K562 (cell line): ENCODE data around the gene GPR108. TPM values are rescaled to one million over a fixed set of nuclear protein-coding genes. Genes with fewer than 3 reads are reported as not detected.

ENCODE experiments used
- ELF1 ChIP-seq: fragments of 200-800 bp; sonication (Bioruptor generic); IDR thresholded peaks from 2 replicates; pipeline ENCODE4 v1.6.1; 2016; ENCODE audit warnings: missing genetic modification characterization, missing compliant biosample characterization
- ELF2 ChIP-seq: fragments of 250-450 bp; sonication (Bioruptor Pico); IDR thresholded peaks from 2 replicates; pipeline ENCODE4 v1.5.0; 2021; ENCODE audit warnings: mild to moderate bottlenecking
- ERF ChIP-seq: fragments of 450-650 bp; formaldehyde crosslinking; IDR thresholded peaks from 2 replicates; pipeline ENCODE4 v1.4.0; 2020; ENCODE audit warnings: mild to moderate bottlenecking, mixed read lengths
- GABPB1 ChIP-seq: sonication (generic); formaldehyde crosslinking; IDR thresholded peaks from 2 replicates; pipeline ENCODE4 v1.8.0; 2022; ENCODE audit warnings: mild to moderate bottlenecking, missing genetic modification reagents
- HMG20A ChIP-seq: fragments of 450-650 bp; formaldehyde crosslinking; conservative IDR thresholded peaks from 2 replicates; pipeline ENCODE4 v1.4.0; 2020; ENCODE audit warnings: mild to moderate bottlenecking, mixed read lengths
- MTA1 ChIP-seq: fragments of 450-650 bp; IDR thresholded peaks from 2 replicates; pipeline ENCODE4 v1.6.1; 2017; ENCODE audit warnings: borderline replicate concordance
- MXI1 ChIP-seq: IDR thresholded peaks from 2 replicates; pipeline ENCODE4 v1.6.1; 2011; ENCODE audit warnings: low read depth, mild to moderate bottlenecking, improper control_type of control experiment, low read length
- RFX1 ChIP-seq: fragments of 450-650 bp; IDR thresholded peaks from 2 replicates; pipeline ENCODE4 v1.6.1; 2016; ENCODE audit warnings: mild to moderate bottlenecking, moderate library complexity
- SIRT6 ChIP-seq: IDR thresholded peaks from one replicate; pipeline ENCODE4 v1.6.1; 2012; ENCODE audit warnings: low read depth, mild to moderate bottlenecking, control low read depth, inconsistent platforms, low read length, moderate library complexity
- SMAD4 ChIP-seq: fragments of 250-450 bp; sonication (Bioruptor Pico); conservative IDR thresholded peaks from 2 replicates; pipeline ENCODE4 v1.8.0; 2021; ENCODE audit warnings: inconsistent platforms, mild to moderate bottlenecking, moderate library complexity
- SMARCE1 ChIP-seq: fragments of 450-650 bp; IDR thresholded peaks from 2 replicates; pipeline ENCODE4 v1.7.1; 2016; ENCODE audit warnings: mild to moderate bottlenecking
- ZNF184 ChIP-seq: sonication (generic); formaldehyde crosslinking; IDR thresholded peaks from 2 replicates; pipeline ENCODE4 v1.5.0; 2020; ENCODE audit warnings: missing genetic modification reagents
- ZNF507 ChIP-seq: conservative IDR thresholded peaks from 2 replicates; pipeline ENCODE4 v1.6.1; 2017; ENCODE audit warnings: missing genetic modification characterization, missing compliant biosample characterization
- polyA plus RNA-seq, 8 experiments: library from polyadenylated mRNA; depleted of rRNA in 4 of 8; stranded (reverse) in 5 of 8; unstranded in 3 of 8; fragments of >200 nt; fragmentation: Nextera tagmentation in 2 of 8; fragmentation: Illumina TruSeq in 1 of 8; extraction: Ambion mirVana in 2 of 8; extraction: Trizol in 1 of 8; gene quantifications; 2 replicates each; pipeline versions ENCODE4 v1.2.1 to v1.2.3, GENCODE V29; 2011 to 2014; ENCODE audit warnings: inconsistent platforms in 1 of 8, missing spikeins in 1 of 8
- total RNA-seq, 7 experiments: library from RNA; depleted of rRNA in 6 of 7; stranded (reverse); fragments of >200 nt in 6 of 7; fragmentation: Illumina TruSeq in 2 of 7; extraction: Trizol in 2 of 7; gene quantifications; 2 replicates each; pipeline versions ENCODE4 v1.2.1 to v1.2.3, GENCODE V29; 2011 to 2021; ENCODE audit warnings: low replicate concordance in 1 of 7
- TF ChIP-seq, protein P1 (sequence below): fragments of 450-650 bp; IDR thresholded peaks from 2 replicates; pipeline ENCODE4 v1.6.1; 2016; ENCODE audit warnings: mild to moderate bottlenecking
- TF ChIP-seq, protein P2 (sequence below): fragments of 450-650 bp; formaldehyde crosslinking; IDR thresholded peaks from 2 replicates; pipeline ENCODE4 v1.4.0; 2022; ENCODE audit warnings: missing genetic modification characterization
- TF ChIP-seq, protein P3 (sequence below): fragments of 250-450 bp; sonication (Bioruptor Pico); IDR thresholded peaks from 2 replicates; pipeline ENCODE4 v1.4.0; 2020; ENCODE audit warnings: mild to moderate bottlenecking, moderate library complexity
- TF ChIP-seq, protein P4 (sequence below): fragments of 150-350 bp; conservative IDR thresholded peaks from 2 replicates; pipeline ENCODE4 v1.6.1; 2014; ENCODE audit warnings: low read length
- TF ChIP-seq, protein P5 (sequence below): fragments of 250-450 bp; sonication (Bioruptor Pico); IDR thresholded peaks from 2 replicates; pipeline ENCODE4 v1.6.1; 2021; ENCODE audit warnings: mild to moderate bottlenecking

The GPR108 gene
- total and polyA plus RNA-seq, 9 of the 15 experiments (the other 6 are each of a cell fraction or from before 2014, with no cell fraction given): 2.4 to 33.2 (median 24.4) TPM

DNA sequence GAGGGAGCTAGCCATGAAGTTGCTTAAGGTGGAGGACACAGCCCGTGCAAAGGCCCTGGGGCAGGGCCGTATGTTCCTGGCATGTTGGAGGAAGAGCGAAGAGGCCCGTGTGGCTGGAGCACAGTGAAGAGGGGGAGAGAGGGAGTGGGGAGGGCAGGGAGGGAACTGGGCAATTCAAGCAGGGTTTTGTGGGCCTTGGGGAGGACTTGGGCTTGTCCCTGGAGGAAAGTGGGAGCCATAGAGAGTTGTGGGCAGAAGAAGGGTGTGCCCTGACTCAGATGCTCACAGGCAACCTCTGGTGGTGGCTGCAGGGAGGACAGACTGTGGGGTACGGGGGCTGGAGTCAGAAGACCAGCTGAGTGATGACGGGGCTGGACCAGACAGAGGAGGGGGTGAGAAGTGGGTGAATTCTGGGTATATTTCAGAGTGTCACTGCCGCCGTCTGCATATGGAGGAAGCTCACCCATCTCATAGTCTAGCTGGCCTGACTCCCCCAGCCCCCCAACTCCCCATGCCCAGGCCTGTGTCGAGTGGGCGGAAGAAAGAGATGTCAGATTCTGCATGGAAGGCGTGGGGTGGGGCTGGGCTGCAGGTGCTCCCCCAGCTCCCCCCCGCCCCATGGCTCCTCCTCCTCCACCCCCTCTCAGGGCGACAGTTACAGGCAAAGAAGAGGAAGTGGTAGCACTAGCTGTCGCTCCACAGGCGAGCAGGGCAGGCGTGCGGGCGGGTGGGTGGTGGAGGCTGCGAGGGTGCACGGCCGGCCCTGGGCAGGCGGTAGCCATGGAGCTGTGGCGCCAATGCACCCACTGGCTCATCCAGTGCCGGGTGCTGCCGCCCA lies 34.9 kb upstream of the GPR108 start, which contains the start of gene VAV1 (continued):
- TF ChIP-seq, protein P1, sequence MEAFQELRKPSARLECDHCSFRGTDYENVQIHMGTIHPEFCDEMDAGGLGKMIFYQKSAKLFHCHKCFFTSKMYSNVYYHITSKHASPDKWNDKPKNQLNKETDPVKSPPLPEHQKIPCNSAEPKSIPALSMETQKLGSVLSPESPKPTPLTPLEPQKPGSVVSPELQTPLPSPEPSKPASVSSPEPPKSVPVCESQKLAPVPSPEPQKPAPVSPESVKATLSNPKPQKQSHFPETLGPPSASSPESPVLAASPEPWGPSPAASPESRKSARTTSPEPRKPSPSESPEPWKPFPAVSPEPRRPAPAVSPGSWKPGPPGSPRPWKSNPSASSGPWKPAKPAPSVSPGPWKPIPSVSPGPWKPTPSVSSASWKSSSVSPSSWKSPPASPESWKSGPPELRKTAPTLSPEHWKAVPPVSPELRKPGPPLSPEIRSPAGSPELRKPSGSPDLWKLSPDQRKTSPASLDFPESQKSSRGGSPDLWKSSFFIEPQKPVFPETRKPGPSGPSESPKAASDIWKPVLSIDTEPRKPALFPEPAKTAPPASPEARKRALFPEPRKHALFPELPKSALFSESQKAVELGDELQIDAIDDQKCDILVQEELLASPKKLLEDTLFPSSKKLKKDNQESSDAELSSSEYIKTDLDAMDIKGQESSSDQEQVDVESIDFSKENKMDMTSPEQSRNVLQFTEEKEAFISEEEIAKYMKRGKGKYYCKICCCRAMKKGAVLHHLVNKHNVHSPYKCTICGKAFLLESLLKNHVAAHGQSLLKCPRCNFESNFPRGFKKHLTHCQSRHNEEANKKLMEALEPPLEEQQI: no peak
- TF ChIP-seq MXI1 (no peak), ERF (CRISPR knock-in tag) (no peak), ELF2 (CRISPR knock-in tag) (no peak), HMG20A (CRISPR knock-in tag) (no peak), SIRT6 (no peak), SMAD4 (CRISPR knock-in tag) (no peak), GABPB1 (CRISPR knock-in tag) (peak; percentile 59), ELF1 (tag) (peak; percentile 49; the same call in 1 of the 2 replicates), RFX1 (no peak), SMARCE1 (no peak), MTA1 (no peak), ZNF507 (no peak), ZNF184 (CRISPR knock-in tag) (no peak)
- TF ChIP-seq, protein P2, sequence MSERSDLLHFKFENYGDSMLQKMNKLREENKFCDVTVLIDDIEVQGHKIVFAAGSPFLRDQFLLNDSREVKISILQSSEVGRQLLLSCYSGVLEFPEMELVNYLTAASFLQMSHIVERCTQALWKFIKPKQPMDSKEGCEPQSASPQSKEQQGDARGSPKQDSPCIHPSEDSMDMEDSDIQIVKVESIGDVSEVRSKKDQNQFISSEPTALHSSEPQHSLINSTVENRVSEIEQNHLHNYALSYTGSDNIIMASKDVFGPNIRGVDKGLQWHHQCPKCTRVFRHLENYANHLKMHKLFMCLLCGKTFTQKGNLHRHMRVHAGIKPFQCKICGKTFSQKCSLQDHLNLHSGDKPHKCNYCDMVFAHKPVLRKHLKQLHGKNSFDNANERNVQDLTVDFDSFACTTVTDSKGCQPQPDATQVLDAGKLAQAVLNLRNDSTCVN: no peak
- TF ChIP-seq, protein P3, sequence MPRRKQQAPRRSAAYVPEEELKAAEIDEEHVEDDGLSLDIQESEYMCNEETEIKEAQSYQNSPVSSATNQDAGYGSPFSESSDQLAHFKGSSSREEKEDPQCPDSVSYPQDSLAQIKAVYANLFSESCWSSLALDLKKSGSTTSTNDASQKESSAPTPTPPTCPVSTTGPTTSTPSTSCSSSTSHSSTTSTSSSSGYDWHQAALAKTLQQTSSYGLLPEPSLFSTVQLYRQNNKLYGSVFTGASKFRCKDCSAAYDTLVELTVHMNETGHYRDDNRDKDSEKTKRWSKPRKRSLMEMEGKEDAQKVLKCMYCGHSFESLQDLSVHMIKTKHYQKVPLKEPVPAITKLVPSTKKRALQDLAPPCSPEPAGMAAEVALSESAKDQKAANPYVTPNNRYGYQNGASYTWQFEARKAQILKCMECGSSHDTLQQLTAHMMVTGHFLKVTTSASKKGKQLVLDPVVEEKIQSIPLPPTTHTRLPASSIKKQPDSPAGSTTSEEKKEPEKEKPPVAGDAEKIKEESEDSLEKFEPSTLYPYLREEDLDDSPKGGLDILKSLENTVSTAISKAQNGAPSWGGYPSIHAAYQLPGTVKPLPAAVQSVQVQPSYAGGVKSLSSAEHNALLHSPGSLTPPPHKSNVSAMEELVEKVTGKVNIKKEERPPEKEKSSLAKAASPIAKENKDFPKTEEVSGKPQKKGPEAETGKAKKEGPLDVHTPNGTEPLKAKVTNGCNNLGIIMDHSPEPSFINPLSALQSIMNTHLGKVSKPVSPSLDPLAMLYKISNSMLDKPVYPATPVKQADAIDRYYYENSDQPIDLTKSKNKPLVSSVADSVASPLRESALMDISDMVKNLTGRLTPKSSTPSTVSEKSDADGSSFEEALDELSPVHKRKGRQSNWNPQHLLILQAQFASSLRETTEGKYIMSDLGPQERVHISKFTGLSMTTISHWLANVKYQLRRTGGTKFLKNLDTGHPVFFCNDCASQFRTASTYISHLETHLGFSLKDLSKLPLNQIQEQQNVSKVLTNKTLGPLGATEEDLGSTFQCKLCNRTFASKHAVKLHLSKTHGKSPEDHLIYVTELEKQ (CRISPR knock-in tag): no peak
- TF ChIP-seq, protein P4, sequence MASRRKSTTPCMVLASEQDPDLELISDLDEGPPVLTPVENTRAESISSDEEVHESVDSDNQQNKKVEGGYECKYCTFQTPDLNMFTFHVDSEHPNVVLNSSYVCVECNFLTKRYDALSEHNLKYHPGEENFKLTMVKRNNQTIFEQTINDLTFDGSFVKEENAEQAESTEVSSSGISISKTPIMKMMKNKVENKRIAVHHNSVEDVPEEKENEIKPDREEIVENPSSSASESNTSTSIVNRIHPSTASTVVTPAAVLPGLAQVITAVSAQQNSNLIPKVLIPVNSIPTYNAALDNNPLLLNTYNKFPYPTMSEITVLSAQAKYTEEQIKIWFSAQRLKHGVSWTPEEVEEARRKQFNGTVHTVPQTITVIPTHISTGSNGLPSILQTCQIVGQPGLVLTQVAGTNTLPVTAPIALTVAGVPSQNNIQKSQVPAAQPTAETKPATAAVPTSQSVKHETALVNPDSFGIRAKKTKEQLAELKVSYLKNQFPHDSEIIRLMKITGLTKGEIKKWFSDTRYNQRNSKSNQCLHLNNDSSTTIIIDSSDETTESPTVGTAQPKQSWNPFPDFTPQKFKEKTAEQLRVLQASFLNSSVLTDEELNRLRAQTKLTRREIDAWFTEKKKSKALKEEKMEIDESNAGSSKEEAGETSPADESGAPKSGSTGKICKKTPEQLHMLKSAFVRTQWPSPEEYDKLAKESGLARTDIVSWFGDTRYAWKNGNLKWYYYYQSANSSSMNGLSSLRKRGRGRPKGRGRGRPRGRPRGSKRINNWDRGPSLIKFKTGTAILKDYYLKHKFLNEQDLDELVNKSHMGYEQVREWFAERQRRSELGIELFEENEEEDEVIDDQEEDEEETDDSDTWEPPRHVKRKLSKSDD: no peak
- TF ChIP-seq, protein P5, sequence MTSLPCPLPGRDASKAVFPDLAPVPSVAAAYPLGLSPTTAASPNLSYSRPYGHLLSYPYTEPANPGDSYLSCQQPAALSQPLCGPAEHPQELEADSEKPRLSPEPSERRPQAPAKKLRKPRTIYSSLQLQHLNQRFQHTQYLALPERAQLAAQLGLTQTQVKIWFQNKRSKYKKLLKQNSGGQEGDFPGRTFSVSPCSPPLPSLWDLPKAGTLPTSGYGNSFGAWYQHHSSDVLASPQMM (CRISPR knock-in tag): no peak
